ENCODE results near the gene JSRP1.
A peak's percentile ranks its signal among the peaks of the same experiment; 100 is the strongest.

Gene JSRP1

GRCh38 chr19:2280633-2281264, 24.5 kb upstream of the JSRP1 start:
- no peak for DNase-seq (ENCODE audit: low read depth)
- no peak for TF ChIP-seq CTCF (IDR thresholded peaks at IDR 0.05; ENCODE audit: insufficient read depth, low read depth, low read length, missing control alignments)
- H3K4me3 ChIP-seq (ENCODE audit: low read depth, low read length) = no peak overlapping the region

GRCh38 chr19:2278459-2279158, 22.4 kb upstream of the JSRP1 start:
- no peak for DNase-seq (ENCODE audit: low read depth)
- H3K4me3 ChIP-seq (ENCODE audit: low read depth, low read length) = no peak overlapping the region
- no peak for TF ChIP-seq CTCF (IDR thresholded peaks at IDR 0.05; ENCODE audit: insufficient read depth, low read depth, low read length, missing control alignments)

GRCh38 chr19:2277138-2277537, 20.9 kb upstream of the JSRP1 start:
- TF ChIP-seq CTCF (IDR thresholded peaks at IDR 0.05; ENCODE audit: insufficient read depth, low read depth, low read length, missing control alignments) = no peak
- no peak overlapping the region for H3K4me3 ChIP-seq (ENCODE audit: low read depth, low read length)
- no peak for DNase-seq (ENCODE audit: low read depth)

GRCh38 chr19:2276429-2276986, 20.3 kb upstream of the JSRP1 start:
- no peak for TF ChIP-seq CTCF (IDR thresholded peaks at IDR 0.05; ENCODE audit: insufficient read depth, low read depth, low read length, missing control alignments)
- no peak overlapping the region for H3K4me3 ChIP-seq (ENCODE audit: low read depth, low read length)
- DNase-seq (ENCODE audit: low read depth) = no peak

GRCh38 chr19:2275588-2276428, 19.6 kb upstream of the JSRP1 start:
- no peak for DNase-seq (ENCODE audit: low read depth)
- H3K4me3 ChIP-seq (ENCODE audit: low read depth, low read length) = no peak overlapping the region
- no peak for TF ChIP-seq CTCF (IDR thresholded peaks at IDR 0.05; ENCODE audit: insufficient read depth, low read depth, low read length, missing control alignments)

GRCh38 chr19:2274931-2275535, 18.8 kb upstream of the JSRP1 start:
- TF ChIP-seq CTCF (IDR thresholded peaks at IDR 0.05; ENCODE audit: insufficient read depth, low read depth, low read length, missing control alignments) = peak; percentile 60
- DNase-seq (ENCODE audit: low read depth) = peak; percentile 71
- H3K4me3 ChIP-seq (ENCODE audit: low read depth, low read length) = no peak overlapping the region

Data from GM12865 (cell line).